VCaP (cell line): ENCODE data around the gene RASSF4.

Experiments
- H3K27ac ChIP-seq: fragments of 450-650 bp; 2 replicates; pipeline ENCODE4 v1.5.1; 2017
- CTCF ChIP-seq: fragments of 450-650 bp; conservative IDR thresholded peaks from 2 replicates; pipeline ENCODE4 v1.5.1; 2017; ENCODE audit warnings: mild to moderate bottlenecking, moderate library complexity

Gene RASSF4

GRCh38 chr10:44966816-44967509, 7.4 kb downstream of the RASSF4 start:
- TF ChIP-seq CTCF: peak; percentile 19; the same call in 1 of the 2 replicates
- H3K27ac ChIP-seq: no peak overlapping the region

GRCh38 chr10:44967616-44968015, 8.0 kb downstream of the RASSF4 start:
- TF ChIP-seq CTCF: no peak
- H3K27ac ChIP-seq: no peak overlapping the region

- no peak for TF ChIP-seq CTCF
- H3K27ac ChIP-seq: no peak overlapping the region
Measured at GRCh38 chr10:44968091-44968490, 8.5 kb downstream of the RASSF4 start.

GRCh38 chr10:44968500-44969400, 9.1 kb downstream of the RASSF4 start:
- no peak overlapping the region for H3K27ac ChIP-seq
- TF ChIP-seq CTCF: no peak

GRCh38 chr10:44969854-44970253, 10.3 kb downstream of the RASSF4 start:
- no peak for TF ChIP-seq CTCF
- no peak overlapping the region for H3K27ac ChIP-seq

GRCh38 chr10:44970812-44971395, 11.3 kb downstream of the RASSF4 start:
- no peak for TF ChIP-seq CTCF
- H3K27ac ChIP-seq: no peak overlapping the region

- no peak overlapping the region for H3K27ac ChIP-seq
- TF ChIP-seq CTCF: no peak
Measured at GRCh38 chr10:44971434-44971833, 11.8 kb downstream of the RASSF4 start.
